Measurements from ENCODE around the gene PGM3.
"Not testable (repeated sequence)": the region's sequence is repeated elsewhere in the genome, so short reads cannot be mapped to it uniquely, and the experiment has no call there.

PGM3 gene

GRCh38 chr6:83192871-83193746 lies at the start of gene PGM3, which contains the start of gene RWDD2A:
Gene PGM3, minus strand, starts transcription at chr6:83193265. Its CDS starts 2,253 bp downstream, at chr6:83191012.
Gene RWDD2A, plus strand, starts transcription at chr6:83193357. Its CDS starts 1,095 bp downstream, at chr6:83194452.
- DNase-seq: peak; percentile 90

GRCh38 chr6:83231146-83231545 lies 38.1 kb upstream of the PGM3 start:
- DNase-seq: no peak

- DNase-seq: no peak
Measured at GRCh38 chr6:83226517-83226916, 33.5 kb upstream of the PGM3 start.

GRCh38 chr6:83221889-83222479 lies 28.9 kb upstream of the PGM3 start:
- peak; percentile 38 for DNase-seq

GRCh38 chr6:83221276-83221675 lies 28.2 kb upstream of the PGM3 start:
- no peak for DNase-seq

- no peak for DNase-seq
Measured at GRCh38 chr6:83220121-83220520, 27.1 kb upstream of the PGM3 start.

- no peak for DNase-seq
Measured at GRCh38 chr6:83218646-83219045, 25.6 kb upstream of the PGM3 start.

- DNase-seq: no peak
Measured at GRCh38 chr6:83216806-83217205, 23.7 kb upstream of the PGM3 start.

- DNase-seq: peak; percentile 70
Measured at GRCh38 chr6:83215131-83216047, 22.3 kb upstream of the PGM3 start.

GRCh38 chr6:83202031-83202430 lies 9.0 kb upstream of the PGM3 start:
- no peak for DNase-seq

- DNase-seq: no peak
Measured at GRCh38 chr6:83199863-83200225, 6.8 kb upstream of the PGM3 start.

GRCh38 chr6:83199173-83199862 lies 6.3 kb upstream of the PGM3 start:
- DNase-seq: no peak

GRCh38 chr6:83198486-83199172 lies 5.6 kb upstream of the PGM3 start:
- no peak for DNase-seq

GRCh38 chr6:83193747-83194566 lies 892 bp upstream of the PGM3 start:
- peak; percentile 25 for DNase-seq

GRCh38 chr6:83192456-83192855 lies 609 bp downstream of the PGM3 start:
- no peak for DNase-seq

- DNase-seq: not testable (repeated sequence)
Measured at GRCh38 chr6:83191974-83192373, 1.1 kb downstream of the PGM3 start.

GRCh38 chr6:83190626-83191025 lies 2.4 kb downstream of the PGM3 start:
- no peak for DNase-seq

GRCh38 chr6:83188501-83188900 lies 4.6 kb downstream of the PGM3 start:
- DNase-seq: no peak

GRCh38 chr6:83185096-83185495 lies 8.0 kb downstream of the PGM3 start:
- no peak for DNase-seq

- DNase-seq: no peak
Measured at GRCh38 chr6:83183082-83183828, 9.8 kb downstream of the PGM3 start.
